ENCODE data around the gene CEP120.
A peak's percentile ranks its signal among the peaks of the same experiment; 100 is the strongest.
"Not testable (repeated sequence)": the region's sequence is repeated elsewhere in the genome, so short reads cannot be mapped to it uniquely, and the experiment has no call there.

CEP120 gene

GRCh38 chr5:123350742-123351141 is 72.5 kb downstream of the CEP120 start:
- TF ChIP-seq CTCF (IDR thresholded peaks at IDR 0.05; ENCODE audit: extremely low read depth, missing control alignments), result no peak
- no peak for DNase-seq (ENCODE audit: low spot score)

- no peak for DNase-seq (ENCODE audit: low spot score)
- TF ChIP-seq CTCF (IDR thresholded peaks at IDR 0.05; ENCODE audit: extremely low read depth, missing control alignments), result peak; percentile 23
Measured at GRCh38 chr5:123344816-123345426, 78.3 kb downstream of the CEP120 start.

- TF ChIP-seq CTCF (IDR thresholded peaks at IDR 0.05; ENCODE audit: extremely low read depth, missing control alignments), result no peak
- no peak for DNase-seq (ENCODE audit: low spot score)
Measured at GRCh38 chr5:123340928-123341327, 82.3 kb downstream of the CEP120 start.

- DNase-seq (ENCODE audit: low spot score), result not testable (repeated sequence)
Measured at GRCh38 chr5:123308377-123308776, 114.8 kb downstream of the CEP120 start.

- DNase-seq (ENCODE audit: low spot score), result no peak
- TF ChIP-seq CTCF (IDR thresholded peaks at IDR 0.05; ENCODE audit: extremely low read depth, missing control alignments), result no peak
Measured at GRCh38 chr5:123305751-123306150, 117.5 kb downstream of the CEP120 start.

- DNase-seq (ENCODE audit: low spot score), result no peak
- no peak for TF ChIP-seq CTCF (IDR thresholded peaks at IDR 0.05; ENCODE audit: extremely low read depth, missing control alignments)
Measured at GRCh38 chr5:123304777-123305316, 118.4 kb downstream of the CEP120 start.

GRCh38 chr5:123303802-123304201 is 119.4 kb downstream of the CEP120 start:
- no peak for DNase-seq (ENCODE audit: low spot score)
- no peak for TF ChIP-seq CTCF (IDR thresholded peaks at IDR 0.05; ENCODE audit: extremely low read depth, missing control alignments)

GRCh38 chr5:123300266-123300665 is 122.9 kb downstream of the CEP120 start:
- DNase-seq (ENCODE audit: low spot score), result no peak
- no peak for TF ChIP-seq CTCF (IDR thresholded peaks at IDR 0.05; ENCODE audit: extremely low read depth, missing control alignments)
